Measurements from ENCODE around the gene SNX24. TPM values are rescaled to one million over a fixed set of nuclear protein-coding genes. Genes with fewer than 3 reads are reported as not detected.

Gene SNX24
- total and polyA plus RNA-seq, 2 of the 4 experiments (the other 2 are of a cell fraction) = 13.8 to 15.0 TPM

DNA sequence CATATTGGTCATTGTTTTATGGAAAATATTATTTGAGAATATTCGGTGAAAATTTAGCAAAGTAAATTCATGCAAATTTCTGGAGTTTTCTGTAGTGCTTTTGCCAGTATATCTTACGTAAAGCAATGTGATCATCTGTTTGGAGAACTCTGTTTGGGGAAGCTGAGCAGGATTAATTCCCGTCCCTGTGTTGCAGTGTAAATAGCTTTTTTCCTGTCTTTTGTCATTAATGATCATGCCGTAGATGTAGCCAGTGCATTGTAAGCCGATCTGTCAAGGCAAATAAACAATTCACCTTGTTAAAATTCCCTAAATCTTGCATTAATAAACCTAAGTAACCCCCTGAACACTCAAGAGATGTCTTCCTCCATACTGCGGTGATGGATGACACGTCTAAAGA is 151.9 kb downstream of the SNX24 start:
- H3K4me3 ChIP-seq (ENCODE audit: insufficient read depth, low read depth, low read length) = no peak overlapping the region
- no peak overlapping the region for H2AFZ ChIP-seq (replicated peaks; ENCODE audit: low read length, poor library complexity)
- no peak overlapping the region for H4K91ac ChIP-seq (ENCODE audit: insufficient read depth, low read depth, low read length)
- no peak for ATAC-seq (ENCODE audit: low read depth)
- POLR2A ChIA-PET (ENCODE audit: unreplicated experiment) = no interaction called here
- H2BK20ac ChIP-seq (ENCODE audit: low read depth, low read length) = no peak overlapping the region
- intact Hi-C loops (cut with micrococcal nuclease) = no loop called here
- no peak overlapping the region for H2BK15ac ChIP-seq (ENCODE audit: low read depth, low read length)
- H3K36me3 ChIP-seq (ENCODE audit: control insufficient read depth, insufficient read depth, low read length) = no peaks in the 10 kb centered on the region
- no peak overlapping the region for H3K18ac ChIP-seq (ENCODE audit: low read depth, low read length)
- DNase-seq = no peak
- H3K79me1 ChIP-seq (ENCODE audit: low read depth in 1 of 2, low read length in 2 of 2) = no peaks in the 10 kb centered on the region
- H2BK5ac ChIP-seq (ENCODE audit: low read depth, low read length, poor library complexity, severe bottlenecking) = no peak overlapping the region
- no peak overlapping the region for H2BK120ac ChIP-seq (ENCODE audit: low read depth, low read length)
- dilution Hi-C loops (cut with HindIII; ENCODE audit: low sequenced_read_pairs, unreplicated experiment) = no loop called here
- H3K9ac ChIP-seq (ENCODE audit: low read depth, low read length) = no peak overlapping the region
- no CpG with 5 or more reads among the region's 7 CpGs for WGBS, 2 experiments (ENCODE audit: extremely low coverage in 2 of 2, insufficient read length in 1 of 2)
- H3K4me1 ChIP-seq (ENCODE audit: control insufficient read depth, insufficient read depth, low read length) = no peaks in the 10 kb centered on the region
- BruUV-seq (replicated peaks) = no TSS peak
- no peak overlapping the region for H2AK9ac ChIP-seq (replicated peaks; ENCODE audit: low read depth, low read length, poor library complexity)
- in situ Hi-C loops (cut with MboI; ENCODE audit: low sequenced_read_pairs) = no loop called here
- H3K27ac ChIP-seq (ENCODE audit: insufficient read depth, low read length) = no peak overlapping the region
- no peaks in the 10 kb centered on the region for H3K9me3 ChIP-seq (ENCODE audit: control insufficient read depth, insufficient read depth, low read length)
- H3K23ac ChIP-seq (ENCODE audit: low read depth, low read length) = no peak overlapping the region
- no peak overlapping the region for H4K5ac ChIP-seq (ENCODE audit: low read depth, low read length)
- no peaks in the 10 kb centered on the region for H4K20me1 ChIP-seq (ENCODE audit: insufficient read depth, low read length)
- H3K14ac ChIP-seq (replicated peaks; ENCODE audit: low read depth, low read length) = no peak overlapping the region
- TF ChIP-seq SMC3 (IDR thresholded peaks at IDR 0.05; ENCODE audit: low read depth, low read length) (no peak), MXI1 (IDR thresholded peaks at IDR 0.05; ENCODE audit: borderline replicate concordance, low read depth, low read length) (no peak)
- TF ChIP-seq, protein P1, sequence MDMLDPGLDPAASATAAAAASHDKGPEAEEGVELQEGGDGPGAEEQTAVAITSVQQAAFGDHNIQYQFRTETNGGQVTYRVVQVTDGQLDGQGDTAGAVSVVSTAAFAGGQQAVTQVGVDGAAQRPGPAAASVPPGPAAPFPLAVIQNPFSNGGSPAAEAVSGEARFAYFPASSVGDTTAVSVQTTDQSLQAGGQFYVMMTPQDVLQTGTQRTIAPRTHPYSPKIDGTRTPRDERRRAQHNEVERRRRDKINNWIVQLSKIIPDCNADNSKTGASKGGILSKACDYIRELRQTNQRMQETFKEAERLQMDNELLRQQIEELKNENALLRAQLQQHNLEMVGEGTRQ (IDR thresholded peaks at IDR 0.05; ENCODE audit: low read depth, low read length) = no peak
- TF ChIP-seq, protein P2, sequence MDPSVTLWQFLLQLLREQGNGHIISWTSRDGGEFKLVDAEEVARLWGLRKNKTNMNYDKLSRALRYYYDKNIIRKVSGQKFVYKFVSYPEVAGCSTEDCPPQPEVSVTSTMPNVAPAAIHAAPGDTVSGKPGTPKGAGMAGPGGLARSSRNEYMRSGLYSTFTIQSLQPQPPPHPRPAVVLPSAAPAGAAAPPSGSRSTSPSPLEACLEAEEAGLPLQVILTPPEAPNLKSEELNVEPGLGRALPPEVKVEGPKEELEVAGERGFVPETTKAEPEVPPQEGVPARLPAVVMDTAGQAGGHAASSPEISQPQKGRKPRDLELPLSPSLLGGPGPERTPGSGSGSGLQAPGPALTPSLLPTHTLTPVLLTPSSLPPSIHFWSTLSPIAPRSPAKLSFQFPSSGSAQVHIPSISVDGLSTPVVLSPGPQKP (IDR thresholded peaks at IDR 0.05; ENCODE audit: borderline replicate concordance, low read depth, low read length) = no peak
- no peak overlapping the region for H3K56ac ChIP-seq (ENCODE audit: extremely low read depth, insufficient read depth, low read length)
- H3K27me3 ChIP-seq (ENCODE audit: control insufficient read depth, insufficient read depth, low read length) = no peaks in the 10 kb centered on the region
- no peaks in the 10 kb centered on the region for H3K9me1 ChIP-seq (ENCODE audit: insufficient read depth, low read length)
- no peak overlapping the region for H4K8ac ChIP-seq (ENCODE audit: low read depth in 2 of 2, low read length in 2 of 2)
- H2AK5ac ChIP-seq (ENCODE audit: low read depth, low read length) = no peak overlapping the region
- H3K4me2 ChIP-seq (ENCODE audit: low read depth, low read length) = no peak overlapping the region
- no peak overlapping the region for H3K4ac ChIP-seq (ENCODE audit: low read depth, low read length)
- CTCF ChIA-PET = no interaction called here
